HL-60 (cell line): ENCODE data around the gene NECTIN3.

Source experiments
- CTCF ChIP-seq: IDR thresholded peaks from one replicate; pipeline ENCODE4 v1.5.1; 2011; ENCODE audit warnings: low read length, control low read depth, inconsistent platforms; ENCODE audit not compliant: insufficient read depth
- GABPA ChIP-seq: IDR thresholded peaks from 2 replicates; pipeline ENCODE4 v1.6.1; 2012; ENCODE audit warnings: low read depth
- POLR2AphosphoS5 ChIP-seq: IDR thresholded peaks from 2 replicates; pipeline ENCODE4 v1.6.1; 2012; ENCODE audit warnings: low read depth
- REST ChIP-seq: IDR thresholded peaks from 2 replicates; pipeline ENCODE4 v1.6.1; 2012; ENCODE audit warnings: low read depth; ENCODE audit not compliant: insufficient replicate concordance

- TF ChIP-seq CTCF (no peak), GABPA (no peak), REST (no peak), POLR2AphosphoS5 (no peak)
Measured at GRCh38 chr3:111031538-111031937, 40.1 kb upstream of the NECTIN3 start.
